Measurements from ENCODE around the gene ZNF764. TPM values are rescaled to one million over a fixed set of nuclear protein-coding genes. Genes with fewer than 3 reads are reported as not detected.

Gene ZNF764
- total RNA-seq, 4 donors from 2014 or later, result 1.5 to 11.3 (median 7.3) TPM

GRCh38 chr16:30588651-30589050, 30.5 kb upstream of the ZNF764 start:
- Histone ChIP-seq H3K9me3 (no peaks in the 10 kb centered on the region), H3K4me3 (no peak overlapping the region), H3K27me3 (no peaks in the 10 kb centered on the region), H3K36me3 (no peaks in the 10 kb centered on the region), H3K27ac (no peak overlapping the region), H3K4me1 (peaks cover 0 to 4% of the 10 kb centered on the region in 2 donors)
- no peak for DNase-seq
- intact Hi-C loops (cut with DNase I; ENCODE audit: low total_unique reads), result no loop called here
- TF ChIP-seq POLR2A (IDR thresholded peaks at IDR 0.05) (no peak), CTCF (IDR thresholded peaks at IDR 0.05) (no peak)

- H3K4me1 ChIP-seq, result peaks cover 0 to 4% of the 10 kb centered on the region in 2 donors
- peak within 1 kb of the TSS; percentile 76 to 93 for H3K27ac ChIP-seq
- DNase-seq, result peak; percentile 96 to 99
- no peaks in the 10 kb centered on the region for H3K36me3 ChIP-seq
- H3K9me3 ChIP-seq, result no peaks in the 10 kb centered on the region
- intact Hi-C loops (cut with DNase I; ENCODE audit: low total_unique reads), result no loop called here
- H3K4me3 ChIP-seq, result peak within 1 kb of the TSS; percentile 59 to 79
- no peaks in the 10 kb centered on the region for H3K27me3 ChIP-seq
- TF ChIP-seq POLR2A (IDR thresholded peaks at IDR 0.05), result peak; percentile 36 to 45
- TF ChIP-seq CTCF (IDR thresholded peaks at IDR 0.05), result peak in 3 of 4 experiments; percentile 16 to 51 (median 50)
These were observed 27.4 kb upstream of the ZNF764 start, which contains the start of gene ZNF785 for GRCh38 chr16:30585400-30586191. TSS of gene ZNF785 (minus strand) at chr16:30585697. CDS start at chr16:30585611, 86 bp downstream.

DNA sequence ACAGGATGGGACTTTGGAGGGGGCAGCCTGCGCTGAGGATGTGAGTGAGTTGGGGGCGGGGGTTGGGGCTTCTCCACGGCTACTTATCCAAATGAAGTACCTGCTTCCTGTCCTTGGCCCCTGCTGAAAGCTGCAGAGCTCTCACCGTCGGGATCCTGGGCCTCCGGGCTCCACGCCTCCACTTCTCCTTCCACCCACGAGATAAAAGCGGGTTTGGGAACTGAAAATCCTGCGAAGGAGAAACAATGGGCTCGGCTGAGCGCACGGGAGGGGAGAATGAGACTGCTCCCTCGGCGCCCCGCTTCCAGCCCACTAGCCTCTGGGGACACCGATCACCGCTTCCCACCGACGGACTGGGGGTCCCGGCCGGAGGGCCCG, 26.8 kb upstream of the ZNF764 start:
- Histone ChIP-seq H3K4me3 (peak overlapping the region; percentile 59 to 79), H3K27ac (peak overlapping the region; percentile 76 to 93), H3K4me1 (peaks cover 0 to 4% of the 10 kb centered on the region in 2 donors), H3K9me3 (no peaks in the 10 kb centered on the region), H3K36me3 (no peaks in the 10 kb centered on the region), H3K27me3 (no peaks in the 10 kb centered on the region)
- TF ChIP-seq CTCF (IDR thresholded peaks at IDR 0.05), result no peak
- TF ChIP-seq POLR2A (IDR thresholded peaks at IDR 0.05), result no peak
- intact Hi-C loops (cut with DNase I; ENCODE audit: low total_unique reads), result no loop called here
- no peak for DNase-seq

DNA sequence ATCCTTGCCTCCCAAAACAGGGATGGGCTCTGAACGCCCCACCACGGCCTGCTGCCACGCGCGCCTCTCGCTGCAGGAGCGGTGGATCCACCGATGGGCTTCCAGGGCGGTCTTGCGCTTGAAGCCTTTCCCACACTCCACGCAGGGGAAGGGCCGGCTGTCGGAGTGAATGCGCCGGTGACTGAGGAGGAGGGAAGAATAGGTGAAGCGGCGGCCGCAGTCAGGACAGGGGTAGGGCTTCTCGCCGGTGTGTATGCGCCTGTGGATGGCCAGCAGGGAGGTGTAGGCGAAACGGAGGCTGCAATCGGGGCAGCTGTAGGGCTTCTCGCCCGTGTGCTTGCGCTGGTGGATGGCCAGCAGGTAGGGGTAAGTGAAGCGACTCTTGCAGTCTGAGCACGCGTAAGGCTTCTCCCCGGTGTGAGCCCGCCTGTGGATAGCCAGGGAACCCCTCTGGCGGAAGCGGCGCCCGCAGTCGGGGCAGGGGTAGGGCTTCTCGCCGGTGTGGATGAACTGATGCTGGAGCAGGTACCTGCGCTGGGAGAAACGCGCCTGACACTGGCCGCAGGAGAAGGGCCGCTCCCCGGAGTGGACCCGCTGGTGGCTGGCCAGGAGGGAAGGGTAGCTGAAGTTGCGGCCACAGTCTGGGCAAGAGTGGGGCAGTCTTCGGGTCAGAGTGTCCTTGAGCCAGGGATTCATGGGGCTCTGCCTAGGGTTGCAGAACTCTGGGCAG, 24.6 kb upstream of the ZNF764 start:
- Histone ChIP-seq H3K36me3 (no peaks in the 10 kb centered on the region), H3K4me1 (peaks cover 0 to 4% of the 10 kb centered on the region in 2 donors), H3K27ac (no peak overlapping the region), H3K4me3 (no peak overlapping the region), H3K9me3 (no peaks in the 10 kb centered on the region), H3K27me3 (no peaks in the 10 kb centered on the region)
- no peak for DNase-seq
- TF ChIP-seq POLR2A (IDR thresholded peaks at IDR 0.05) (no peak), CTCF (IDR thresholded peaks at IDR 0.05) (no peak)
- intact Hi-C loops (cut with DNase I; ENCODE audit: low total_unique reads), result no loop called here

GRCh38 chr16:30581457-30581856, 23.3 kb upstream of the ZNF764 start:
- H3K27ac ChIP-seq, result no peak overlapping the region
- H3K27me3 ChIP-seq, result no peaks in the 10 kb centered on the region
- H3K4me3 ChIP-seq, result no peak overlapping the region
- no peaks in the 10 kb centered on the region for H3K9me3 ChIP-seq
- intact Hi-C loops (cut with DNase I; ENCODE audit: low total_unique reads), result no loop called here
- H3K36me3 ChIP-seq, result no peaks in the 10 kb centered on the region
- H3K4me1 ChIP-seq, result peaks cover 0 to 4% of the 10 kb centered on the region in 2 donors
- DNase-seq, result no peak
- TF ChIP-seq CTCF (IDR thresholded peaks at IDR 0.05) (no peak), POLR2A (IDR thresholded peaks at IDR 0.05) (no peak)

All from uterus (tissue), 4 donors.